HUES48 (cell line): ENCODE results near the gene BIRC7.

ENCODE experiments used
- H3K27ac ChIP-seq: one replicate; pipeline ENCODE4 v1.7.0; 2013; ENCODE audit warnings: low read depth, low read length, inconsistent platforms
- H3K27me3 ChIP-seq: 2 replicates; pipeline ENCODE4 v1.6.1; 2013; ENCODE audit warnings: mild to moderate bottlenecking, low read length; ENCODE audit not compliant: control insufficient read depth, insufficient read depth
- H3K36me3 ChIP-seq: 2 replicates; pipeline ENCODE4 v1.6.1; 2013; ENCODE audit warnings: low read length; ENCODE audit not compliant: control insufficient read depth, insufficient read depth
- H3K4me1 ChIP-seq: 2 replicates; pipeline ENCODE4 v1.6.1; 2013; ENCODE audit warnings: mild to moderate bottlenecking, low read length; ENCODE audit not compliant: control insufficient read depth, insufficient read depth
- H3K4me3 ChIP-seq: 2 replicates; pipeline ENCODE4 v1.5.1; 2013; ENCODE audit warnings: mild to moderate bottlenecking, low read depth, low read length
- H3K9ac ChIP-seq: 2 replicates; pipeline ENCODE4 v1.6.1; 2013; ENCODE audit warnings: mild to moderate bottlenecking, low read depth, low read length, moderate library complexity
- H3K9me3 ChIP-seq: 2 replicates; pipeline ENCODE4 v1.6.1; 2013; ENCODE audit warnings: low read length; ENCODE audit not compliant: control insufficient read depth, insufficient read depth

BIRC7 gene

DNA sequence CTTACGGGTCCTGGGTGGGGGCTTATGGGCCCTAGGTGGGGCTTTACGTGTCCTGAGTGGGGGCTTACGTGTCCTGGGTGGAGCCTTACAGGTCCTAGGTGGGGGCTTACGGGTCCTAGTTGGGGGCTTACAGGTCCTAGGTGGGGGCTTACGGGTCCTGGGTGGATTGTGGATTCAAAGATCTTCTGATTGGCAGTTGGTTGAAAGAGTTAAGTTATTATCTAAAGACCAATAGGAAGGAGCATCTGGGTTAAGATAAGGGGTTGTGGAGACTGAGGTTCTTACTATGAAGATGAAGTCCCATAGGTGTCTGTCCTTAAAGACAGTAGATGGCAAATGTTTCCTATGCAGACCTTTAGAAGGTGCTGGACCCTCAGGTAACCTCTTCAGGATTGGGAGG is 8.4 kb upstream of the BIRC7 start:
- Histone ChIP-seq H3K27ac (no peak overlapping the region), H3K4me1 (peaks cover 28% of the 10 kb centered on the region), H3K27me3 (peaks cover 2% of the 10 kb centered on the region), H3K9me3 (no peaks in the 10 kb centered on the region), H3K4me3 (no peak overlapping the region), H3K36me3 (no peaks in the 10 kb centered on the region), H3K9ac (no peak overlapping the region)

DNA sequence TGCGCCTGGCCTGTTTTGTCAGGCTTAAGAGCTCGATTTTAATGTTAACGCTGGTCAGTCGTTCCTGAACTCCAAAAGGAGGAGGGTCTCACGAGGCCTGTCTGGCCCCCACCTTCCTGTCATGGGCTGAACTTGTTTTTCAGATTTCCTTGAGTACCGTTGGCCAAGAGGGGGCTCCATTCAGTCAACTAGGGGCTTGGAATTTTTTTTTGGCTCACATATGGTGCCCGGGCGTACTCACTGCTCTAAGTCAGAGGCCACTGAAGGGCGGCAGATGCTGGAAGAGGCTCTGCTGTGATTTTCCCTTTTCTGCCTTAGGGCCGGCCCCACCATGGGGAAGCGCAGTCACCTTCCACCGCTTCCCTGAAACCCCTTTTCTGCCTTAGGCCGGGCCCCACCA is 6.9 kb upstream of the BIRC7 start:
- H3K4me1 ChIP-seq = peaks cover 28% of the 10 kb centered on the region
- H3K27me3 ChIP-seq = peaks cover 2% of the 10 kb centered on the region
- peak overlapping the region; percentile 39 for H3K27ac ChIP-seq
- no peaks in the 10 kb centered on the region for H3K9me3 ChIP-seq
- H3K36me3 ChIP-seq = no peaks in the 10 kb centered on the region
- no peak overlapping the region for H3K9ac ChIP-seq
- H3K4me3 ChIP-seq = no peak overlapping the region

DNA sequence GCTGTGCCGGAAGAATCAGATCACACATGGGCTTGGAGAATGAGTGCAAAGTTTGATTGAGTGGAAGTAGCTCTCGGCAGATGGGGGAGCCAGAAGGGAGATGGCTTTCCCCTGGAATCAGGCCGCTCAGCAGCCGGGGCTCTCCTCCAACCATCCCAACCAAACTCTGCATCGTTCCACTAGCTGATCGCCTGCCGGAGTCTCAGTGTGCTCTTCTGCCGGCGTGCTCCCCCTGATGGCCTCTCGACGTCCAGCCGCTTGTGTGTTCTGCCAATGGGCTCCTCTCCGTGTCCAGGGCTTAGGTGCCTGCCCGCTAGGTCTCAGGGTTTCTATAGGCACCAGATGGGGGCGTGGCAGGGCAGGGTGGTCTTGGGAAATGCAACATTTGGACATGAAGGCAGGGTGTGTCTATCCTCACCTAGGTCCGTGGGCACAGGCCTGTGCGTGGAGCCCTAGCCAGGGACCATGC is 4.9 kb upstream of the BIRC7 start:
- Histone ChIP-seq H3K27ac (no peak overlapping the region), H3K4me3 (no peak overlapping the region), H3K4me1 (peaks cover 36% of the 10 kb centered on the region), H3K9ac (no peak overlapping the region), H3K27me3 (peaks cover 2% of the 10 kb centered on the region), H3K36me3 (no peaks in the 10 kb centered on the region), H3K9me3 (no peaks in the 10 kb centered on the region)

DNA sequence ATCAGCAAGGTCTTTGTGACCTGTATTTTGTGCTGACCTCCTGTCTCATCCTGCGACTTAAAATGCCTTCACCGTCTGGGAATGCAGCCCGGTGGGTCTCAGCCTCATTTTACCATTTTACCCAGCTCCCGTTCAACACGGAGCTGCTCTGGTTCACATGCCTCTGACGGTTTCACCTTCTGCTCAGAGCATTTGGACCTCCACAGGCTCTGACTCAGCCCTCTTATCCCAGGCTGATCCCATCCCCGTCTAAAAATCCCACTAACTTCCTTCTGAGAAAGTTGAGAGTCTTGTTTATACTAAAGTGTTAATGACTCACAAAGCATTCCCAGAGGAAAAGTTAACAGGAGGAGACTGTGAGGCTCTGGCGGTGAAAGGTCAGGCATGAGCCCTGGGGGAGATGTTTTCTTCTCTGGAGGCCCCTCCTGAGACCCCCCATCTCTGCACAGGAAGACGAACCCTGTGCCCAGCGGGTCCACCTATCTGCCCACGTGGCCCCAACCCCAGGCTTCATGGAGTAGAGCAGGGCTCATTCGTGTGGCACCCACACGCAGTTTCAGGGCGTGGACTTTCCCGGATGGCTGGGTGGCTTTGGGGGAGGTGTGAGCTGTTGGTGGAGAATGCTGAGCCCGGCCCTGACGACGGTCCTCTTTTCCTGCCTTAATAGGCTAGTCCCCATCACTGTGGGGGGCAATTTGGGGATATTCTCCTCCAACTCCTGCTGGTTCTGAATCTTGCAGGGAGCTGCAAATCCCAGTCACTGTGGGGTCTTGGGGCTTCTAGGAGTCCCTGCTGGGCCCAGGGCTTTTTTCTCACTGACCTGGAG is 3.3 kb upstream of the BIRC7 start:
- no peaks in the 10 kb centered on the region for H3K9me3 ChIP-seq
- H3K27ac ChIP-seq = peak overlapping the region; percentile 60
- H3K4me1 ChIP-seq = peaks cover 30% of the 10 kb centered on the region
- H3K27me3 ChIP-seq = peaks cover 2% of the 10 kb centered on the region
- no peak overlapping the region for H3K9ac ChIP-seq
- no peak overlapping the region for H3K4me3 ChIP-seq
- H3K36me3 ChIP-seq = no peaks in the 10 kb centered on the region

DNA sequence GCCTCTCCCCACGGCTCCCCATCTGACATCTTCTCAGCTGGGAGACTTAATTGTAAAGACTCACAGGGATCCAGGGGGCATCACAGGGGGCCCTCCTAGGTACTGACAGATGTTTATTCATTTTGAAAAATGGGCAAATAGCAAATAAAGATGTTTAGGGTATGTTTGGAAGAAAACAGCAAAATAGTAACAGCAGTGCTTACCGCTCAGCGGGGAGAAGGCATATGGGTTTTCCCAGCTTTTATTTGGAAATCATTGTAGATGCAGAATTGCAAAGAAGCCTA is 2.7 kb upstream of the BIRC7 start:
- Histone ChIP-seq H3K9ac (no peak overlapping the region), H3K4me3 (no peak overlapping the region), H3K27ac (peak overlapping the region; percentile 60), H3K36me3 (no peaks in the 10 kb centered on the region), H3K9me3 (no peaks in the 10 kb centered on the region), H3K27me3 (peaks cover 2% of the 10 kb centered on the region), H3K4me1 (peaks cover 30% of the 10 kb centered on the region)

DNA sequence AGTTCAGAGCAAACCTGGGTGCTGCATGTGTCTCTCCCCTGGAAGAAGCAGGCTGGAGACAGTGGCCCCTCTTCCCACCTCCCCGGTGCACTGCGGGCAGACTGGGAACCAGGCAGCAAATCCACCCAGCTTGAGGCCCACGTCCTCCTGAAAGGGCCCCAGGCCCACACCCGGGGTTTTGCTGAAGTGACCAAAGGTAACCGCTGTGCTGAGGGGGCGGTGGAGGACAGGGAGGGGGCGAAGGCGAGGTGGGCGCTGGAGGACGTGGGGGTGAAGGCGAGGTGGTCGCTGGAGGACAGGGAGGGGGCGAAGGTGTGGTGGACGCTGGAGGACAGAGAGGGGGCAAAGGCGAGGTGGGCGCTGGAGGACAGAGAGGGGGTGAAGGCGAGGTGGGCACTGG is 1.8 kb upstream of the BIRC7 start:
- no peak overlapping the region for H3K27ac ChIP-seq
- H3K9me3 ChIP-seq = no peaks in the 10 kb centered on the region
- H3K27me3 ChIP-seq = peaks cover 2% of the 10 kb centered on the region
- H3K36me3 ChIP-seq = no peaks in the 10 kb centered on the region
- H3K9ac ChIP-seq = no peak overlapping the region
- no peak overlapping the region for H3K4me3 ChIP-seq
- H3K4me1 ChIP-seq = peaks cover 26% of the 10 kb centered on the region

DNA sequence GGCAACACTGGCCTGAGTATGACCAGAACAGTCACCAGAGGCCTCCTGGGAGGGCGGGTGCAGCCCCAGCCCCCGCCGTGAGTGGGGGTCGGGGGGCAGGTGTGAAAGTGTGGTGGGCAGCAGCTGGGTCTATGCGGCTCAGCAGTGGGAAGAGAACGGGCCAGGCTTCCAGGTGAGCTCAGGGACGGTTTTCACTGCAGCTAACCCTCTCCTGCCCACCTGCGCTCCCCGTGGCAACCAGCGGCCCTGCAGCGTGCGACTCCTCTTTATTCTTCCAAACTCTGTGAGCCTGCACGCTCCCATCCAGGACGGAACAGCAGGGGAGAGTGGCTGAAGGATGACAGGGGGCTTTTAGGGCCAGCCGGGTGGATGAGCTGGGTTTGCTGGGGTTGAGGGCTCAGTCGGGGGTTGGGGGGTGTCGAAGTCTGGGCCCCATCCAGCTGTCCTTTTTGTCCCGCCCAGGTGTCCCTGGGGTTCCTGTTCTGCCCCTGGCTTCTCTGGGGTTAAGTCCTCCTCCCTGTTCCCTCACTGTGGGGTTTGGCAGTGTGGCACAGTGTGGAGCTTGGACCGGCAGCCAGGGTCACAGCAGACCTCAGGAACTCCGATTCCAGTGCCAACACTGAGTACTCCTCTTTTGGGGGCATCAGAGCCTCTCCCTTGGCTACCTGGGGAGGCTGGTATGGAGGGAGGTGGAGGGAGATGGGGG is 859 bp upstream of the BIRC7 start:
- Histone ChIP-seq H3K9ac (no peak overlapping the region), H3K27ac (no peak overlapping the region), H3K27me3 (no peaks in the 10 kb centered on the region; the same call in 1 of the 2 replicates), H3K36me3 (no peaks in the 10 kb centered on the region), H3K4me3 (0 out of 2 replicates have a peak overlapping the region, but pooled peaks have one; percentile 29), H3K9me3 (no peaks in the 10 kb centered on the region), H3K4me1 (peaks cover 17% of the 10 kb centered on the region)

DNA sequence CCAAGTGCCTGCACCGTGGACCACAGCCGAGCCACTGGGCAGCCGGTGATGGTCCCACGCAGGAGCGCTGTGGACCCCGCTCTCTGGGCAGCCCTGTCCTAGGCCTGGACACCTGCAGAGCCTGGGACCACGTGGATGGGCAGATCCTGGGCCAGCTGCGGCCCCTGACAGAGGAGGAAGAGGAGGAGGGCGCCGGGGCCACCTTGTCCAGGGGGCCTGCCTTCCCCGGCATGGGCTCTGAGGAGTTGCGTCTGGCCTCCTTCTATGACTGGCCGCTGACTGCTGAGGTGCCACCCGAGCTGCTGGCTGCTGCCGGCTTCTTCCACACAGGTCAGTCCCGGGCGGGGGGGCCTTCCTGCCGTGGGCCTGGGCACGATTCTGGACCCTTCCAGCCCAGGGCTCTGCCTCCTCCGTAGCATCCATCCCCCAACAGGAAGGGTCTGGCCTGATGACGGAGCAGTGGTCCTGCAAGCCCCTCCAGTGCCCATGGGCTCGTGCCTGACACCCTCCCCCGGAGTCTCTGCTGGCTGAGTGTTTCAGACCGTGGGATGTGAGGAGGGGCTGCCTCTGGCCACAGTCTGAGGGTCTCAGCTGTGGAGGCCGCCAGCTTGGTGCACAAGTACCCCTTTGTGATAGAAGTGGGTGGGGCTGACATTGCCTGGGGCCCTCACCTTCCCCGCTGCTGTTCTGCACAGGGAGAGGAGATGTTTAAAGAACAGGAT is 572 bp downstream of the BIRC7 start:
- Histone ChIP-seq H3K4me3 (no peak overlapping the region), H3K36me3 (no peaks in the 10 kb centered on the region), H3K27ac (no peak overlapping the region), H3K27me3 (no peaks in the 10 kb centered on the region; the same call in 1 of the 2 replicates), H3K4me1 (peaks cover 8% of the 10 kb centered on the region), H3K9me3 (no peaks in the 10 kb centered on the region), H3K9ac (no peak overlapping the region)

DNA sequence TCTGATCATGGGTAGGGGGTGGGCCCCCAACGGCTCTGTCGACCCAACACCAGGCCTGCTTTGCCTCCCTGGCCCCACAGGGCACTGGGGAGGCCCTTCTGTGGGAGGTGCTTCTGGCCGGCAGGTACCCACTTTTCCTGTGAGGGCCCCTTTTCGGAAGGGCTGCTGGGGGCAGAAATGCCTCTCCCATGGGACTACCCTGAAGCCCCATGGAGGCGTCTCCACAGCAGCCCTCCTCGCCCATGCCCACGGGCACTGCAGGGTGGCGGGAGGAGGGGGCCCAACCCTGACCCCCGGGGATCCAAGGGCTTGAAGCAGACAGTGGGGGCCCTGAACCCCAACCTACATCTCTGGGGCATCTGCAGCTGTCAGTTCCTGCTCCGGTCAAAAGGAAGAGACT is 2.3 kb downstream of the BIRC7 start:
- no peaks in the 10 kb centered on the region for H3K27me3 ChIP-seq
- H3K4me1 ChIP-seq = peaks cover 8% of the 10 kb centered on the region
- H3K9me3 ChIP-seq = no peaks in the 10 kb centered on the region
- no peaks in the 10 kb centered on the region for H3K36me3 ChIP-seq
- no peak overlapping the region for H3K9ac ChIP-seq
- H3K27ac ChIP-seq = no peak overlapping the region
- no peak overlapping the region for H3K4me3 ChIP-seq

DNA sequence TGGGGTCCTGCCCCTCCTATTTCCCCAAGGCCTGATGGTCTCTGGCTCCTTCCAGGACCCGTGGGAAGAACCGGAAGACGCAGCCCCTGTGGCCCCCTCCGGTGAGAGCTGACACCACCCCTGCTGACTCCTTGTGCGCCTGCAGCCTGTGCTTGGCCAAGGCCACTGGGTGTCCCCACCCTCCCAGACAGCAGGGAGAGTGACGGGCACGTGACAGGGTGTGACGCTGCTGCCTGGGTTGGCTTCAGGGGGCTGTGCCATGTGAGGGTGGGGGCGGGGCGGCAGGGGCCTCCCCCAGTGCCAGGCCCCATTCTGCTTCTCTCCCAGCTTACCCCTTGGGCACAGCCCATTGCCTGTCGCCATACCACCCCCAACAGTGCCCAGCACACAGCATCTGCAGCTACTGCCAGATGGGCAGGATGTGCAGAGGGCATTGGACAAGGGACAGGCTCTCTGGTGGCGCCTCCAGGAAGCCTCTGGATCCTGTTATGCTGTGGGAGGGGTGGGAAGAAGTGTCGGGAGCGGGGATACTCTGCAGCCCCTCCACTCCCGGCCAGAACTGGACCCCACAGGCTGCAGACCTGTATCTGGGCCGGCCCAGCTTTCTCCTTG is 2.9 kb downstream of the BIRC7 start:
- Histone ChIP-seq H3K27me3 (no peaks in the 10 kb centered on the region), H3K4me1 (peaks cover 8% of the 10 kb centered on the region), H3K9me3 (no peaks in the 10 kb centered on the region), H3K9ac (no peak overlapping the region), H3K27ac (no peak overlapping the region), H3K4me3 (no peak overlapping the region), H3K36me3 (no peaks in the 10 kb centered on the region)
